HepG2 (cell line): ENCODE results near the gene NT5DC4. TPM values are rescaled to one million over a fixed set of nuclear protein-coding genes. Genes with fewer than 3 reads are reported as not detected.

ENCODE experiments used
- ATF7-NPFF ChIP-seq: sonication (generic); formaldehyde crosslinking; IDR thresholded peaks from 2 replicates; pipeline ENCODE4 v1.8.1; 2023; ENCODE audit warnings: mild to moderate bottlenecking, low read depth, missing genetic modification reagents, moderate library complexity
- DMAP1 ChIP-seq: IDR thresholded peaks from 2 replicates; pipeline ENCODE4 v1.6.1; 2016
- FOXA3 ChIP-seq: IDR thresholded peaks from 2 replicates; pipeline ENCODE4 v1.6.1; 2016; ENCODE audit warnings: missing genetic modification reagents, missing compliant biosample characterization
- JUNB ChIP-seq: sonication (generic); formaldehyde crosslinking; IDR thresholded peaks from 2 replicates; pipeline ENCODE4 v1.8.0; 2022; ENCODE audit warnings: missing genetic modification reagents, mild to moderate bottlenecking, borderline replicate concordance
- KDM1A ChIP-seq: IDR thresholded peaks from 2 replicates; pipeline ENCODE4 v1.6.1; 2016; ENCODE audit warnings: missing compliant biosample characterization
- MAFF ChIP-seq: IDR thresholded peaks from 2 replicates; pipeline ENCODE4 v1.6.1; 2011; ENCODE audit warnings: low read depth, low read length, improper control_type of control experiment
- MYC ChIP-seq: sonication (generic); formaldehyde crosslinking; IDR thresholded peaks from 2 replicates; pipeline ENCODE4 v1.9.0; 2021; ENCODE audit warnings: missing genetic modification reagents, borderline replicate concordance
- RAD21 ChIP-seq: fragments of 450-650 bp; formaldehyde crosslinking; IDR thresholded peaks from 2 replicates; pipeline ENCODE4 v1.5.0; 2020; ENCODE audit warnings: mild to moderate bottlenecking
- RBM39 ChIP-seq: fragments of 200-400 bp; formaldehyde crosslinking; IDR thresholded peaks from one replicate; pipeline ENCODE4 v1.6.1; 2018; ENCODE audit warnings: antibody characterized with exemption, mild to moderate bottlenecking, low read depth, low read length; ENCODE audit not compliant: poor library complexity, severe bottlenecking
- SAP130 ChIP-seq: IDR thresholded peaks from 2 replicates; pipeline ENCODE4 v1.6.1; 2016; ENCODE audit warnings: low read depth
- YEATS4 ChIP-seq: sonication (generic); formaldehyde crosslinking; IDR thresholded peaks from 2 replicates; pipeline ENCODE4 v1.4.0; 2020; ENCODE audit warnings: missing genetic modification reagents, borderline replicate concordance
- ZMYM3 ChIP-seq: sonication (generic); formaldehyde crosslinking; IDR thresholded peaks from 2 replicates; pipeline ENCODE4 v1.5.1; 2020; ENCODE audit warnings: mild to moderate bottlenecking, missing genetic modification reagents
- polyA plus RNA-seq, 8 experiments: library from polyadenylated mRNA; depleted of rRNA in 3 of 8; stranded (reverse) in 7 of 8; unstranded in 1 of 8; fragments of >200 nt; fragmentation: Illumina TruSeq in 4 of 8; extraction: Trizol in 4 of 8; gene quantifications; 2 replicates each; pipeline versions ENCODE4 v1.2.1 to v1.2.3, GENCODE V29; 2011 to 2016; ENCODE audit warnings: low read depth in 4 of 8, missing spikeins in 1 of 8, mixed read lengths in 1 of 8; ENCODE audit not compliant: insufficient read depth in 1 of 8
- total RNA-seq, 5 experiments: library from RNA; depleted of rRNA; stranded (reverse); fragments of >200 nt; fragmentation: Illumina TruSeq; extraction: Trizol; gene quantifications; 2 replicates each; pipeline ENCODE4 v1.2.3, GENCODE V29; 2016; ENCODE audit warnings: low read depth in 1 of 5
- TF ChIP-seq, protein P1 (sequence below): sonication (generic); formaldehyde crosslinking; IDR thresholded peaks from 2 replicates; pipeline ENCODE4 v1.4.0; 2020; ENCODE audit warnings: missing genetic modification reagents, borderline replicate concordance
- TF ChIP-seq, protein P2 (sequence below): sonication (generic); IDR thresholded peaks from 2 replicates; pipeline ENCODE4 v1.6.1; 2016; ENCODE audit warnings: low read depth, borderline replicate concordance
- TF ChIP-seq, protein P3 (sequence below): sonication (generic); formaldehyde crosslinking; IDR thresholded peaks from 2 replicates; pipeline ENCODE4 v1.4.0; 2020; ENCODE audit warnings: mild to moderate bottlenecking, missing genetic modification reagents, borderline replicate concordance
- TF ChIP-seq, protein P4 (sequence below): sonication (generic); formaldehyde crosslinking; conservative IDR thresholded peaks from 2 replicates; pipeline ENCODE4 v1.4.0; 2020; ENCODE audit warnings: mild to moderate bottlenecking, missing genetic modification reagents, moderate library complexity
- TF ChIP-seq, protein P5 (sequence below), 2 experiments: fragments of 450-650 bp in 1 of 2; sonication (generic) in 1 of 2; formaldehyde crosslinking; IDR thresholded peaks; 2 replicates each; pipeline versions ENCODE4 v1.5.0 to v1.8.0; 2020 to 2022; ENCODE audit warnings: mild to moderate bottlenecking in 1 of 2, missing genetic modification reagents in 1 of 2

NT5DC4 gene
- total and polyA plus RNA-seq, 2 of the 13 experiments (the other 11 are each of a cell fraction or from before 2014, with no cell fraction given): 0.04 to 4.2 TPM

DNA sequence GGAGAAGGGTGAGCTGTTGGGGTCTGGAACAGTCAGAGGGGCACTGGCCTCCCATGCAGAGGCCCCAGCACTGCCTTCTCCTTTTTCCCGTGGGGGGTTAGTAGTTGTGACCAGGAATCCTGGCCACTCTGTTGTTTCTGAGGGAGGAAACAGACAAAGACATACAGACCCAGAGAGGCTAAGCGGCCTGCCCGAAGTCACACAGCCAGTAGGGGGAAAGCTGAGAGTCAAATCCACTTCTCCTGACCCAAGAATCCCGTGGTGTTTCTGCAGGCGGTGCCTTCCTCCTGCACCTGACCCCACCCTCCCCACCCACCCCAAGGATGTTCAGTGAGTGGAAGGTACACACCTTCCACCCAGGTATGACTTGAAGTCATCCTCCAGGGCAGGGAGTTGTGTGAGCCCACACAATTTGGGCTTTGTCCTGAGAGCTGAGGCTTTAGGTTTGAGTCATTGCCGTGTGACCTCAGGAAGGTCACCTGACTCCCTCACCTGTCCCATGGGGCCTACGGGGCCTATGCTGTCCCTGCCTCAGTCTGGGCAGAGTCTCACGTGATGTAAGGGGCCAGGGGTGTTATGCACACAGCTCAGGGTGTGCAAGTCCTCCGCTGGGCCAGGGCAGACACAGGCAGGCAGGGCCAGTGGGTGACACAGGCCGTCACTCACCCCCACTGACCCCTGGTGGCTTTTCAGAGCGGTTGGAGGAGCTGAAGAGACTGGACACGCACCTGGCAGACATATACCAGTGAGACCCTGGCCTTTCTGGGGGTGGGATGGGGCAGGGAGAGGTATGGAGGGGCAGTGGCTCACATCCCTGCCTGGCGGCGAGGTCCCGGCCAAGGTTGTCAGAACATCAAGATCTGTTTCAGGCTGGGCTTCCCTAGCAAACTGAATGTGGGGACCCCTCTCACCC is 5.0 kb downstream of the NT5DC4 start (continued):
- TF ChIP-seq, protein P1, sequence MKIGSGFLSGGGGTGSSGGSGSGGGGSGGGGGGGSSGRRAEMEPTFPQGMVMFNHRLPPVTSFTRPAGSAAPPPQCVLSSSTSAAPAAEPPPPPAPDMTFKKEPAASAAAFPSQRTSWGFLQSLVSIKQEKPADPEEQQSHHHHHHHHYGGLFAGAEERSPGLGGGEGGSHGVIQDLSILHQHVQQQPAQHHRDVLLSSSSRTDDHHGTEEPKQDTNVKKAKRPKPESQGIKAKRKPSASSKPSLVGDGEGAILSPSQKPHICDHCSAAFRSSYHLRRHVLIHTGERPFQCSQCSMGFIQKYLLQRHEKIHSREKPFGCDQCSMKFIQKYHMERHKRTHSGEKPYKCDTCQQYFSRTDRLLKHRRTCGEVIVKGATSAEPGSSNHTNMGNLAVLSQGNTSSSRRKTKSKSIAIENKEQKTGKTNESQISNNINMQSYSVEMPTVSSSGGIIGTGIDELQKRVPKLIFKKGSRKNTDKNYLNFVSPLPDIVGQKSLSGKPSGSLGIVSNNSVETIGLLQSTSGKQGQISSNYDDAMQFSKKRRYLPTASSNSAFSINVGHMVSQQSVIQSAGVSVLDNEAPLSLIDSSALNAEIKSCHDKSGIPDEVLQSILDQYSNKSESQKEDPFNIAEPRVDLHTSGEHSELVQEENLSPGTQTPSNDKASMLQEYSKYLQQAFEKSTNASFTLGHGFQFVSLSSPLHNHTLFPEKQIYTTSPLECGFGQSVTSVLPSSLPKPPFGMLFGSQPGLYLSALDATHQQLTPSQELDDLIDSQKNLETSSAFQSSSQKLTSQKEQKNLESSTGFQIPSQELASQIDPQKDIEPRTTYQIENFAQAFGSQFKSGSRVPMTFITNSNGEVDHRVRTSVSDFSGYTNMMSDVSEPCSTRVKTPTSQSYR (CRISPR knock-in tag): 0 out of 2 replicates have a peak, but pooled peaks have one; percentile 17
- TF ChIP-seq, protein P2, sequence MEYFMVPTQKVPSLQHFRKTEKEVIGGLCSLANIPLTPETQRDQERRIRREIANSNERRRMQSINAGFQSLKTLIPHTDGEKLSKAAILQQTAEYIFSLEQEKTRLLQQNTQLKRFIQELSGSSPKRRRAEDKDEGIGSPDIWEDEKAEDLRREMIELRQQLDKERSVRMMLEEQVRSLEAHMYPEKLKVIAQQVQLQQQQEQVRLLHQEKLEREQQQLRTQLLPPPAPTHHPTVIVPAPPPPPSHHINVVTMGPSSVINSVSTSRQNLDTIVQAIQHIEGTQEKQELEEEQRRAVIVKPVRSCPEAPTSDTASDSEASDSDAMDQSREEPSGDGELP: peak; percentile 62; the same call in 1 of the 2 replicates
- no peak for TF ChIP-seq JUNB (CRISPR knock-in tag)
- TF ChIP-seq YEATS4: 0 out of 2 replicates have a peak, but pooled peaks have one; percentile 2
- no peak for TF ChIP-seq MAFF
- TF ChIP-seq DMAP1: 0 out of 2 replicates have a peak, but pooled peaks have one; percentile 2
- 0 out of 2 replicates have a peak, but pooled peaks have one; percentile 16 for TF ChIP-seq SAP130
- TF ChIP-seq, protein P3, sequence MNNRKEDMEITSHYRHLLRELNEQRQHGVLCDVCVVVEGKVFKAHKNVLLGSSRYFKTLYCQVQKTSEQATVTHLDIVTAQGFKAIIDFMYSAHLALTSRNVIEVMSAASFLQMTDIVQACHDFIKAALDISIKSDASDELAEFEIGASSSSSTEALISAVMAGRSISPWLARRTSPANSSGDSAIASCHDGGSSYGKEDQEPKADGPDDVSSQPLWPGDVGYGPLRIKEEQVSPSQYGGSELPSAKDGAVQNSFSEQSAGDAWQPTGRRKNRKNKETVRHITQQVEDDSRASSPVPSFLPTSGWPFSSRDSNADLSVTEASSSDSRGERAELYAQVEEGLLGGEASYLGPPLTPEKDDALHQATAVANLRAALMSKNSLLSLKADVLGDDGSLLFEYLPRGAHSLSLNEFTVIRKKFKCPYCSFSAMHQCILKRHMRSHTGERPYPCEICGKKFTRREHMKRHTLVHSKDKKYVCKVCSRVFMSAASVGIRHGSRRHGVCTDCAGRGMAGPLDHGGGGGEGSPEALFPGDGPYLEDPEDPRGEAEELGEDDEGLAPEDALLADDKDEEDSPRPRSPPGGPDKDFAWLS (CRISPR knock-in tag): 0 out of 2 replicates have a peak, but pooled peaks have one; percentile 33
- TF ChIP-seq RBM39: peak; percentile 48
- 0 out of 2 replicates have a peak, but pooled peaks have one; percentile 4 for TF ChIP-seq ATF7-NPFF (CRISPR knock-in tag)
- TF ChIP-seq KDM1A (CRISPR knock-in tag): no peak
- TF ChIP-seq FOXA3: peak; percentile 36; the same call in 1 of the 2 replicates
- TF ChIP-seq ZMYM3 (CRISPR knock-in tag): peak; percentile 60; the same call in 1 of the 2 replicates
- TF ChIP-seq, protein P4, sequence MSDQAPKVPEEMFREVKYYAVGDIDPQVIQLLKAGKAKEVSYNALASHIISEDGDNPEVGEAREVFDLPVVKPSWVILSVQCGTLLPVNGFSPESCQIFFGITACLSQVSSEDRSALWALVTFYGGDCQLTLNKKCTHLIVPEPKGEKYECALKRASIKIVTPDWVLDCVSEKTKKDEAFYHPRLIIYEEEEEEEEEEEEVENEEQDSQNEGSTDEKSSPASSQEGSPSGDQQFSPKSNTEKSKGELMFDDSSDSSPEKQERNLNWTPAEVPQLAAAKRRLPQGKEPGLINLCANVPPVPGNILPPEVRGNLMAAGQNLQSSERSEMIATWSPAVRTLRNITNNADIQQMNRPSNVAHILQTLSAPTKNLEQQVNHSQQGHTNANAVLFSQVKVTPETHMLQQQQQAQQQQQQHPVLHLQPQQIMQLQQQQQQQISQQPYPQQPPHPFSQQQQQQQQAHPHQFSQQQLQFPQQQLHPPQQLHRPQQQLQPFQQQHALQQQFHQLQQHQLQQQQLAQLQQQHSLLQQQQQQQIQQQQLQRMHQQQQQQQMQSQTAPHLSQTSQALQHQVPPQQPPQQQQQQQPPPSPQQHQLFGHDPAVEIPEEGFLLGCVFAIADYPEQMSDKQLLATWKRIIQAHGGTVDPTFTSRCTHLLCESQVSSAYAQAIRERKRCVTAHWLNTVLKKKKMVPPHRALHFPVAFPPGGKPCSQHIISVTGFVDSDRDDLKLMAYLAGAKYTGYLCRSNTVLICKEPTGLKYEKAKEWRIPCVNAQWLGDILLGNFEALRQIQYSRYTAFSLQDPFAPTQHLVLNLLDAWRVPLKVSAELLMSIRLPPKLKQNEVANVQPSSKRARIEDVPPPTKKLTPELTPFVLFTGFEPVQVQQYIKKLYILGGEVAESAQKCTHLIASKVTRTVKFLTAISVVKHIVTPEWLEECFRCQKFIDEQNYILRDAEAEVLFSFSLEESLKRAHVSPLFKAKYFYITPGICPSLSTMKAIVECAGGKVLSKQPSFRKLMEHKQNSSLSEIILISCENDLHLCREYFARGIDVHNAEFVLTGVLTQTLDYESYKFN (CRISPR knock-in tag): 0 out of 2 replicates have a peak, but pooled peaks have one; percentile 15
- peak; percentile 14; the same call in 1 of the 2 replicates for TF ChIP-seq MYC (CRISPR knock-in tag)
- TF ChIP-seq RAD21: peak; percentile 42; the same call in 1 of the 2 replicates
- TF ChIP-seq, protein P5, sequence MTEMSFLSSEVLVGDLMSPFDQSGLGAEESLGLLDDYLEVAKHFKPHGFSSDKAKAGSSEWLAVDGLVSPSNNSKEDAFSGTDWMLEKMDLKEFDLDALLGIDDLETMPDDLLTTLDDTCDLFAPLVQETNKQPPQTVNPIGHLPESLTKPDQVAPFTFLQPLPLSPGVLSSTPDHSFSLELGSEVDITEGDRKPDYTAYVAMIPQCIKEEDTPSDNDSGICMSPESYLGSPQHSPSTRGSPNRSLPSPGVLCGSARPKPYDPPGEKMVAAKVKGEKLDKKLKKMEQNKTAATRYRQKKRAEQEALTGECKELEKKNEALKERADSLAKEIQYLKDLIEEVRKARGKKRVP (CRISPR knock-in tag; IDR thresholded peaks at IDR 0.05): 0 out of 4 replicates have a peak, but pooled peaks of 1 of the 2 experiments have one; percentile 16
